Activated naive CD4-positive, alpha-beta T cell treated with anti-CD3 and anti-CD28 coated beads, Interleukin-2, amount 50 U/mL, for 16 hours (primary cell): Measurements from ENCODE around the gene NEFH.
"Not testable (repeated sequence)": the region's sequence is repeated elsewhere in the genome, so short reads cannot be mapped to it uniquely, and the experiment has no call there.

Experiments used
- DNase-seq: peaks from one replicate; pipeline ENCODE4 v3.0.0-alpha.2; 2020

The NEFH gene

DNA sequence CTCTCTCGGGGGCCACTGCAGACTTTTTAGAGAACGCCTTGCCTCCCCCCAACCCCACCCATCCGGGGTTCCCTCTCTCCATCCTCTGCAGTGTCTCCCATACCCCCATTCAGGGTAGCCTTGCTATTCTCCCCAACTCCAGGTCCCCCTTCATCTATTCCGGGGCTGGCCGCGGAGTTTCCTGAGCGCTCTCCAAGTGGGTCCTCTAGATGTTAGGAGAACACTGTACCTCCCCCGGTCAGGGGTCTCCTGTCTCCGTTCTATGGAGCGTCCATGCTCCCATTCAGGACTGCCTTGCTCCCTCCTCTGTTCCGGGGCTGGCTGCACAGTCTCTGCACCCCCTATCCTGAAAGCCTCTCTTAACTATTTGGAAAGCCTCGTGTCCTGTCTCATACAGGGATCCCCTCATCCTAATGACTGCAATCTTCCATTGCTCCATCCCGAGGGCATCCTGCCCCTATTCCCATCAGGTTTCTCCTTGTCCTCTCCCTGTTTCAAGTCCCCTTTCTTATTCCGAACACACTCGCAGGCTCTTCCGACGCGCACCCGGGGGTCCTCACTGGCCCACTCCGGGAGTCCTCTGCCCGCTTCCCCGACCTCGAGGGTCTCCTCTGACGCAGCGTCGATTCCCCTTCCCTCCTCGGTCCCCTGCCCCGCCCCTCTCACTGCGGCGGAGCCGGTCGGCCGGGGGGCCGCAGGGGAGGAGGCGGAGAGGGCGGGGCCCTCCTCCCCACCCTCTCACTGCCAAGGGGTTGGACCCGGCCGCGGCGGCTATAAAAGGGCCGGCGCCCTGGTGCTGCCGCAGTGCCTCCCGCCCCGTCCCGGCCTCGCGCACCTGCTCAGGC lies at the start of gene NEFH:
Gene NEFH, plus strand, starts transcription at position 802 of the 845 bp plus-strand sequence. CDS start 45 bp downstream, outside the sequence.
- DNase-seq = no peak

- no peak for DNase-seq
Observed at GRCh38 chr22:29431986-29432385, 48.0 kb upstream of the NEFH start.

DNA sequence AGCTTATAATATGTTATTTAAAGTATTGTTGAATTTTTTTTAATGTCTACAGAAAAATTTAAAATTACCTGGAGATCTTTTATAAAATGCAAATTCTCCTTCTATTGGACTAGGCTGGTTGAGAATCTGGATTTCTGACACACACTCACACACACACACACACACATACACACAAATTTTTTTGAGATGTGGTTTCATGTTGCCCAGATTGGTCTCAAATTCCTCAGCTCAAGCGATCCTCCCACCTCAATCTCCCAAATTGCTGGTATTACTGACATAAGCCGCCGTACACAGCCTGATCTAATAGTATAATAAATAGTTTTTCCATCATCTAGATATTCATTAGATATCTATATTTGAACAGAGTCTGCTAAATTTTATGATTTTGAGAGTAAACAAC lies 46.2 kb upstream of the NEFH start:
- no peak for DNase-seq

- no peak for DNase-seq
Observed at GRCh38 chr22:29434288-29434687, 45.7 kb upstream of the NEFH start.

GRCh38 chr22:29435236-29436136 lies 44.5 kb upstream of the NEFH start:
- no peak for DNase-seq

DNA sequence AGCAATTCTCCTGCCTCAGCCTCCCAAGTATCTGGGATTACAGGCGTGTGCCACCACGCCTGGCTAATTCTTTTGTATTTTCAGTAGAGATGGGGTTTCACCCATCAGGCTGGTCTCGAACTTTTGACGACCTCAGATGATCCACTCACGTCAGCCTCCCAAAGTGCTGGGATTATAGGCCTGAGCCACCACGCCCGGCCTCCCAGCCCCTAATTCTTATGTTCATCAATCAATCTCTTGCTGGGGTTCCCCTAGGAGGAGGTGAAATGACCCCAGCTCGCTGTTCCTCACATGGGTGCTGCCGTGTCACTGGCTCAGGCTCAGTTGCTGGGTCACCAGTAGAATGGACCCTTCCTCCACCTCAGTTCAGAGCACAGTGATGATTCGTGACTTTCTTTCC lies 41.7 kb upstream of the NEFH start, which contains the start of gene RFPL1:
Gene RFPL1, plus strand, starts transcription at position 301 of the 400 bp plus-strand sequence.
- not testable (repeated sequence) for DNase-seq

- no peak for DNase-seq
Observed at GRCh38 chr22:29442976-29443375, 37.0 kb upstream of the NEFH start.

- no peak for DNase-seq
Observed at GRCh38 chr22:29443452-29443851, 36.6 kb upstream of the NEFH start.

- no peak for DNase-seq
Observed at GRCh38 chr22:29443861-29444792, 35.9 kb upstream of the NEFH start.

GRCh38 chr22:29445508-29445907 lies 34.5 kb upstream of the NEFH start:
- no peak for DNase-seq

DNA sequence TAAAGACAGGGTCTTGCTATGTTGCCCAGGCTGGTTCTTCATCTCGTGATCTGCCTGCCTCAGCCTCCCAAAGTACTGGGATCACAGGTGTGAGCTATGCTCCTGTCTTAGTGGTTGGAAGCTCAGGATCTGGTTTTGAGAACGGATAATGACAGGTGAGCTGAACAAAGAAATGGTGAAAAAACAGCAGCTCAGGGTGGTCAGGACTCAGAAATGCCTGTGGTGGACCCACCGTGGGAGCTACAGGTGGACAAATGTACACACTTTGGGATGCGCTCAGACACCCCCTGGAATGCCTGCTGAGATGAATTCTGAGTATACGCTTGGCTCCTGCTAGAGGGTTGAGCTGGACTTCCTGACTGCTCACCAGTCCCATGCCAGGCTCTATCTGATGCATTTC lies 32.1 kb upstream of the NEFH start:
- DNase-seq = no peak

GRCh38 chr22:29449296-29449875 lies 30.6 kb upstream of the NEFH start:
- DNase-seq = no peak

- no peak for DNase-seq
Observed at GRCh38 chr22:29450222-29450621, 29.8 kb upstream of the NEFH start.

DNA sequence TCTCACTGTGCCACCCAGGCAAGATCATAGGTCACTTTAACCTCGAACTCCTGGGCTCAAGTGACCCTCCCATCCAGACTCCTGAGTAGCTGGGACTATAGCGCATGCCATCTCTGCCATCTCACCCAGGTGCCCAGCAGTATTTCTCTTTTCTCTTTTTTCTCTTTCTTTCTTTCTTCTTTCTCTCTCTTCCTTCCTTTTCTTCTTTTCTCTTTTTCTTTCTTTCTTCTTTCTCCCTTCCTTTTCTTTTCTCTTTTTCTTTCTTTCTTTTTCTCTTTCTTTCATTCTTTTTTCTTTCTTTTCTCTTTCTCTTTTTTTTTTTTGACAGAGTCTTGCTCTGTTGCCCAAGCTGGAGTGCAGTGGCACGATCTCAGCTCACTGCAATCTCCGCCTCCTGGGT lies 28.2 kb upstream of the NEFH start:
- no peak for DNase-seq

DNA sequence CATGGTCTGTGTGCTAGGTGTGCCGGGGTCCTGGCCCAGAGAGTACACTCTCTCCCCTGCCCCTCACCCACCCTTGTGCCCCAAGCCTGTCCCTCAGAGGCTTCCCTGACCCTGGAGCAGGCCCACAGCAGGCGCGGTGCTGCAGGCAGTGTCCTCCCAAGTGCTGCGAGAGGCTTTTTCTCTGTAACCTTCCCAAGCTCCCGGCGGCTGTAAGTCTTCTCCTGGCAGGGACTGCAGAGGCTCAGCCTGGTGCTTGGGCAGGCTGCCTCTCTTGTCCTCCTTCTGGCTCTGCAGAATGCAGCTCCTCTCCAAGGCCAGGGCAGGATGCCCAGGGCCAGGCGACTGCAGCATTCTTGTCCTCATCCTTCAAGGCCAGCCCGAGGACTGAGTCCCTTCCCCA lies 25.7 kb upstream of the NEFH start:
- DNase-seq = no peak

DNA sequence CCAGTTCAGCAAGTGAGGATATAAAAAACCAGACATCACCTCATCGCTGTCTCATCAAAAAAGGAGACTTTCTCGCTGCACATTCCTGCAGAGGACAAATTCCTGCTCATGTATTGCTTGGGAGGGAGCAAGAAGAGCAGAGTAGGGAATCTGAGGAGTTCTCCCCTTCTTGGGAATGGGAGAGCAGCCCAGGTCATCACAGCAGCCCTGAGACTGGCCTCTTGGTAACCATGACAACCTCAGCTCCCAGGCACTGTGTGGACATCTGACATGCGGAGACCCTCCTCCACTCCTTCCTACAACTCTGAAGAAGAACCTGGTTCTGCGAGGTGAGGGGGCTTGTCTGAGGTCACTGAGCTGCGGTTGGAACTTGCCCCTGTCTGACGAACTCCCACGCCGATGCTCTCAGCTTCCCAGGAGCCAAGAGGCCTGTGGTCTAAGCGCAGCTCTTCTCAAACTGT lies 23.8 kb upstream of the NEFH start:
- DNase-seq = no peak

GRCh38 chr22:29457730-29458129 lies 22.3 kb upstream of the NEFH start:
- no peak for DNase-seq

DNA sequence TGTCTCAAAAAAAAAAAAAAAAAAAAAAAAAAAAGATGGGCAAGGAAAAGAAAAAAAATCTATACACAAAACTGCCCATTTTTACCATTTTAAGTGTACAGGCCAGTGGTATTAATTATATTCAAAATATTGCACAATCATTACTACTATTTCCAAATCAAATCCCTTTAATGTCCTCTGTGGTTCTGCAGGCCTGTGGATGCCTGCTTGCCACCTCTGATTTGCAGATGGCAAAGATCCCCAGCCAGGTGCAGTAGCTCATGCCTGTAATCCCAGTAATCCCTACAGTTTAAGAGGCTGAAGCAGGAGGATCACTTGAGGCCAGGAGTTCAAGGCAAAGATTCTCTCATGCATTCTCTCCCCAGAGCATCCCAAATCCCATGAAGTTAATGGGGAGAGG lies 21.5 kb upstream of the NEFH start:
- no peak for DNase-seq

GRCh38 chr22:29459773-29460172 lies 20.2 kb upstream of the NEFH start:
- DNase-seq = no peak

DNA sequence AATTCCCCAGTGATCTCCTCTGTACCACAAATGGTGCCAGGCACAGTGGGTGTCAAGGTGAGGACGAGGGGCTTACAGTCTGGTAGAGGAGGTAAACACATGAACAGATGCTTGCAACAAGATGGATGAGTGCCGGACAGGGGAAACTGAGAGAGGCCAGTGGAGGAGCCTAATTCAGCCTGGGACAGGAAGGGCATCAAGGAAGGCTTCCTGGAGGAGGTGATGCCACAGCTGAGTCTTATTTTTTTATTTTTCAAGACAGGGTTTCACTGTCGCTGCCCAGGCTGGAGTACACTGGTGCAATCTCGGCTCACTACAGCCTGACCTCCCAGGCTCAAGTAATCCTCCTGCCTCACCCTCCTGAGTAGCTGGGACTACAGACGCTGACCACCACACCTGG lies 18.8 kb upstream of the NEFH start:
- DNase-seq = no peak

DNA sequence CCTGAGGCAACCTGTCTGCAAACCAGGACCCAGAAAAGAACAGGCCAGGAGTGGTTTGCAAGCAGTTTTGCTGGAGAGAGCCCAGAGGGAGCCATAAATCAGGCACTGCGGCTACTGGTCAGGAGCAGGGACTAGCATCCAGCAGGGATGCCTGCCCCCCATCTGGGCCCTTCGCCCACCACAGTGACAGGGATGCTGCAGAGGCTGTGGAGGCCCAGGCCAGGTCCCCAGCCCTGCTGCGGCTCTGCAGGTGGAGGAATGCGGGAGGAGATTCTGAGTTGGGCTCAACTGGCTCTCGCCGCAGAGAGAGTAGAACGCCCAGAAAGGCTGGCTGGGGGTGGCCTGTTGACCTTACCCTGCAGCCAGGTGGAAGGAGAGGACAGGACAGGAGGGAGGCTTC lies 16.4 kb upstream of the NEFH start:
- DNase-seq = no peak

DNA sequence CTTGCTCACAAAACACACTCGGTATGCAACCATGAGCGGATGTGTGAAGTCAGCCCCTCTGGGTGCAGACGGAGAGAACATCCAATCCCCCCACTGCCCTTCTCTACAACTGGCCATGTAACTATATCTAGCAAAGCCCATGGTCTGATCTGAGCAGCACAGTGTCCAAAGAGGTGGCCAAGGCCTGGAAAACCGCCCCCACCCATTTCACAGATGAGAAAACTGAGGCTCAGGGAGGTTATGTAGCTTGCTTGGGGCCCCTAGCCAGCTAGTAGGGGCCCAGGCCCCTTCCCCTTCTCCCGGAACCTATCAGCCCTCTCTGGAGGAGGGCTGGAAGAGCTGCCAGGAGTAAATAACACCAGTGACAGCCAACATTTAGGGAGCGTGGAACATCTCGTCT lies 15.4 kb upstream of the NEFH start:
- DNase-seq = no peak
